Neutrophil (primary cell): Measurements from ENCODE around the gene SELENOV.

Experiments
- H3K27ac ChIP-seq: fragments of 200-600 bp; sonication (generic); 2 replicates; pipeline ENCODE4 v1.5.1; 2016; ENCODE audit warnings: mild to moderate bottlenecking, moderate library complexity
- H3K27me3 ChIP-seq: fragments of 200-600 bp; sonication (generic); 2 replicates; pipeline ENCODE4 v1.6.0; 2016; ENCODE audit warnings: mild to moderate bottlenecking
- H3K36me3 ChIP-seq: fragments of 200-600 bp; sonication (generic); 2 replicates; pipeline ENCODE4 v1.5.1; 2017
- H3K4me1 ChIP-seq, 2 experiments: fragments of 200-600 bp in 1 of 2; sonication (generic) in 1 of 2; 1 replicate in 1 of 2; 2 replicates in 1 of 2; pipeline versions ENCODE4 v1.5.1 to v1.6.1; 2013 to 2016; ENCODE audit warnings: low read depth in 1 of 2, low read length in 1 of 2, mild to moderate bottlenecking in 1 of 2, moderate library complexity in 1 of 2; ENCODE audit not compliant: control insufficient read depth in 1 of 2, insufficient read depth in 1 of 2
- H3K4me3 ChIP-seq, 2 experiments: fragments of 200-600 bp in 1 of 2; sonication (generic) in 1 of 2; 1 replicate in 1 of 2; 2 replicates in 1 of 2; pipeline ENCODE4 v1.5.1; 2013 to 2016; ENCODE audit warnings: low read depth in 1 of 2, low read length in 1 of 2, mild to moderate bottlenecking in 1 of 2, moderate library complexity in 1 of 2
- H3K9me3 ChIP-seq: fragments of 200-600 bp; sonication (generic); 2 replicates; pipeline ENCODE4 v1.5.1; 2016
- TF ChIP-seq, protein P1 (sequence below): fragments of 200-600 bp; sonication (generic); IDR thresholded peaks from 2 replicates; pipeline ENCODE4 v1.5.1; 2016; ENCODE audit warnings: antibody characterized with exemption

The SELENOV gene

DNA sequence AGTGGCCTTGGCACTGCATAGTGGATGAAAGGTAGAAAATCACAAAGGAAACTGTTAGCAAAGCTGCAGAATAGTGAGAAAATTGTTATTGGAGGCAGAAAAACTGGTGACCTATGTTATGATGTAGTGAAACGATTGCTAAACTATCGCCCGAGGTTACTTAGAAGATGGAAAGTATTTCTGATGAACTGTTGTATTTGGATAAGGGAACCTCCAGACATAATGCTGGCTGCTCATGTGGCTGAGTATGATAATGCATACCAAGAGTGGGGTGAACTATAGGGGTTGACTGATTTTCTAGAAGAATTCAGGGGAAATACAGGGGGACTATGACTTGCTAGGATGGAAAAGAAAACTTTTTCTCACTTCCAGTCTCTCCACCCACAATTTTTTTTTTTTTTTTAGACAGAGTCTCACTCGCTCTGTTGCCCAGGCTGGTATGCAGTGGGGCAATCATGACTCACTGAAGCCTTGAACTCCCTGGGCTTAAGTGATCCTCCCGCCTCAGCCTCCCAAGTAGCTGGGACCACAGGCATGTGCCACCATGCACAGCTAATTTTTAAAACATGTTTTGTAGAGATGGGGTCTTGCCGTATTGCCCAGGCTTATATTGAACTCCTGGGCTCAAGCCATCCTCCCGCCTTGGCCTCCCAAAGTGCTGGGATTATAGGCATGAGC is 29.4 kb downstream of the SELENOV start:
- TF ChIP-seq, protein P1, sequence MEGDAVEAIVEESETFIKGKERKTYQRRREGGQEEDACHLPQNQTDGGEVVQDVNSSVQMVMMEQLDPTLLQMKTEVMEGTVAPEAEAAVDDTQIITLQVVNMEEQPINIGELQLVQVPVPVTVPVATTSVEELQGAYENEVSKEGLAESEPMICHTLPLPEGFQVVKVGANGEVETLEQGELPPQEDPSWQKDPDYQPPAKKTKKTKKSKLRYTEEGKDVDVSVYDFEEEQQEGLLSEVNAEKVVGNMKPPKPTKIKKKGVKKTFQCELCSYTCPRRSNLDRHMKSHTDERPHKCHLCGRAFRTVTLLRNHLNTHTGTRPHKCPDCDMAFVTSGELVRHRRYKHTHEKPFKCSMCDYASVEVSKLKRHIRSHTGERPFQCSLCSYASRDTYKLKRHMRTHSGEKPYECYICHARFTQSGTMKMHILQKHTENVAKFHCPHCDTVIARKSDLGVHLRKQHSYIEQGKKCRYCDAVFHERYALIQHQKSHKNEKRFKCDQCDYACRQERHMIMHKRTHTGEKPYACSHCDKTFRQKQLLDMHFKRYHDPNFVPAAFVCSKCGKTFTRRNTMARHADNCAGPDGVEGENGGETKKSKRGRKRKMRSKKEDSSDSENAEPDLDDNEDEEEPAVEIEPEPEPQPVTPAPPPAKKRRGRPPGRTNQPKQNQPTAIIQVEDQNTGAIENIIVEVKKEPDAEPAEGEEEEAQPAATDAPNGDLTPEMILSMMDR = no peak
- peaks cover 2 to 4% of the 10 kb centered on the region in 2 experiments for H3K4me1 ChIP-seq
- no peaks in the 10 kb centered on the region for H3K36me3 ChIP-seq
- H3K4me3 ChIP-seq = no peak overlapping the region
- H3K27me3 ChIP-seq = peaks cover 55% of the 10 kb centered on the region
- no peak overlapping the region for H3K27ac ChIP-seq
- no peaks in the 10 kb centered on the region for H3K9me3 ChIP-seq

DNA sequence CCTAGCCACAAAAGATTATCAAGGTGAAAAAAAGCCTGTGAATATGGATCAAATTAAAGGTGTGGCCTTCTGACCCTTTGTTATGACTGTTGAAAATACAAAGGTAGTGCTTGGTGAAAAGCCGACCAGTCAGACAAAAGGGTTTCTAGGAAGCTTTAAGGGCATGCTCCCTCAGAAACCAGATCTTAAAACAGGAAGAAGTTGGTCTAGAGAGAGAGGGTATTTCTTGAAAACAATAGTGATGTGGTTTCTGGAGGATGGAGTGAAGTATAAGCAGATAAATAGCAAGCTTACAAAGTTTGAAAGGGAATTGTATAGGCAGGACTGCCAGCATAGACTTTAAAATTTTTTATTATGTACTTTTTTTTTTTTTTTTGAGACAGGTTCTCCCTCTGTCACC is 30.0 kb downstream of the SELENOV start:
- peaks cover 55% of the 10 kb centered on the region for H3K27me3 ChIP-seq
- no peak overlapping the region for H3K4me3 ChIP-seq
- TF ChIP-seq, protein P1 = no peak
- no peaks in the 10 kb centered on the region for H3K36me3 ChIP-seq
- no peak overlapping the region for H3K27ac ChIP-seq
- peaks cover 0 to 3% of the 10 kb centered on the region in 2 experiments for H3K4me1 ChIP-seq
- H3K9me3 ChIP-seq = no peaks in the 10 kb centered on the region

GRCh38 chr19:39546599-39546998 is 31.7 kb downstream of the SELENOV start:
- no peaks in the 10 kb centered on the region for H3K36me3 ChIP-seq
- H3K27ac ChIP-seq = no peak overlapping the region
- H3K9me3 ChIP-seq = no peaks in the 10 kb centered on the region
- no peak overlapping the region for H3K4me3 ChIP-seq
- peaks cover 54% of the 10 kb centered on the region for H3K27me3 ChIP-seq
- no peaks in the 10 kb centered on the region for H3K4me1 ChIP-seq
- TF ChIP-seq, protein P1 = no peak

GRCh38 chr19:39550197-39550596 is 35.3 kb downstream of the SELENOV start:
- TF ChIP-seq, protein P1 = no peak

GRCh38 chr19:39553082-39553652 is 38.2 kb downstream of the SELENOV start:
- Histone ChIP-seq H3K4me1 (no peaks in the 10 kb centered on the region), H3K36me3 (no peaks in the 10 kb centered on the region), H3K27ac (no peak overlapping the region), H3K27me3 (peaks cover 17% of the 10 kb centered on the region), H3K4me3 (no peak overlapping the region), H3K9me3 (no peaks in the 10 kb centered on the region)
- TF ChIP-seq, protein P1 = no peak

More at GRCh38 chr19:39550197-39550596, 35.3 kb downstream of the SELENOV start:
- Histone ChIP-seq H3K27me3 (peaks cover 29% of the 10 kb centered on the region), H3K36me3 (no peaks in the 10 kb centered on the region), H3K4me3 (no peak overlapping the region), H3K4me1 (no peaks in the 10 kb centered on the region), H3K27ac (no peak overlapping the region), H3K9me3 (no peaks in the 10 kb centered on the region)
